ENCODE results near the gene OSGEP.

Gene OSGEP

GRCh38 chr14:20400589-20400964, 54.0 kb downstream of the OSGEP start:
- DNase-seq (ENCODE audit: low read depth in 2 of 2, low spot score in 1 of 2): no peak

- no peak for DNase-seq (ENCODE audit: low read depth in 2 of 2, low spot score in 1 of 2)
Observed at GRCh38 chr14:20397511-20397910, 57.1 kb downstream of the OSGEP start.
